ENCODE results near the gene COMMD3.

COMMD3 gene

GRCh38 chr10:22320591-22321155, 4.5 kb downstream of the COMMD3 start, which contains the start of gene BMI1:
BMI1 (plus strand) TSS chr10:22321099; CDS start chr10:22326450, 5,351 bp downstream.
- Histone ChIP-seq H3K9me3 (ENCODE audit: insufficient read depth, low read length, severe bottlenecking) (peaks cover 3% of the 10 kb centered on the region), H3K4me2 (ENCODE audit: insufficient read depth, low read length) (peak within 1 kb of the TSS; percentile 73), H4K20me1 (ENCODE audit: insufficient read depth, low read length) (peaks cover 27% of the 10 kb centered on the region), H3K27ac (ENCODE audit: low read length) (peak within 1 kb of the TSS; percentile 66), H3K9ac (ENCODE audit: low read depth, low read length) (peak within 1 kb of the TSS; percentile 94), H3K36me3 (ENCODE audit: insufficient read depth, low read length) (no peaks in the 10 kb centered on the region), H3K4me1 (ENCODE audit: insufficient read depth, low read length) (peaks cover 72% of the 10 kb centered on the region), H3K79me2 (ENCODE audit: insufficient read depth, low read length) (peaks cover 58% of the 10 kb centered on the region), H3K4me3 (ENCODE audit: low read depth in 1 of 2, low read length in 2 of 2) (peak within 1 kb of the TSS; percentile 75 to 95), H2AFZ (ENCODE audit: low read depth, low read length) (peak within 1 kb of the TSS; percentile 82), H3K27me3 (ENCODE audit: insufficient read depth, low read length, poor library complexity) (peaks cover 33% of the 10 kb centered on the region)
- ATAC-seq (ENCODE audit: insufficient read depth, low read depth): peak; percentile 55
- peak; percentile 84 for DNase-seq
- TF ChIP-seq, protein P1, sequence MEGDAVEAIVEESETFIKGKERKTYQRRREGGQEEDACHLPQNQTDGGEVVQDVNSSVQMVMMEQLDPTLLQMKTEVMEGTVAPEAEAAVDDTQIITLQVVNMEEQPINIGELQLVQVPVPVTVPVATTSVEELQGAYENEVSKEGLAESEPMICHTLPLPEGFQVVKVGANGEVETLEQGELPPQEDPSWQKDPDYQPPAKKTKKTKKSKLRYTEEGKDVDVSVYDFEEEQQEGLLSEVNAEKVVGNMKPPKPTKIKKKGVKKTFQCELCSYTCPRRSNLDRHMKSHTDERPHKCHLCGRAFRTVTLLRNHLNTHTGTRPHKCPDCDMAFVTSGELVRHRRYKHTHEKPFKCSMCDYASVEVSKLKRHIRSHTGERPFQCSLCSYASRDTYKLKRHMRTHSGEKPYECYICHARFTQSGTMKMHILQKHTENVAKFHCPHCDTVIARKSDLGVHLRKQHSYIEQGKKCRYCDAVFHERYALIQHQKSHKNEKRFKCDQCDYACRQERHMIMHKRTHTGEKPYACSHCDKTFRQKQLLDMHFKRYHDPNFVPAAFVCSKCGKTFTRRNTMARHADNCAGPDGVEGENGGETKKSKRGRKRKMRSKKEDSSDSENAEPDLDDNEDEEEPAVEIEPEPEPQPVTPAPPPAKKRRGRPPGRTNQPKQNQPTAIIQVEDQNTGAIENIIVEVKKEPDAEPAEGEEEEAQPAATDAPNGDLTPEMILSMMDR (IDR thresholded peaks at IDR 0.05; ENCODE audit: borderline replicate concordance, extremely low read depth, low read length, poor library complexity, severe bottlenecking): no peak
- TF ChIP-seq EZH2 (IDR thresholded peaks at IDR 0.05; ENCODE audit: borderline replicate concordance, low read depth, low read length, severe bottlenecking): no peak

- H3K4me2 ChIP-seq (ENCODE audit: insufficient read depth, low read length): peak overlapping the region; percentile 61
- peak overlapping the region; percentile 94 for H3K9ac ChIP-seq (ENCODE audit: low read depth, low read length)
- peaks cover 29% of the 10 kb centered on the region for H3K27me3 ChIP-seq (ENCODE audit: insufficient read depth, low read length, poor library complexity)
- H3K9me3 ChIP-seq (ENCODE audit: insufficient read depth, low read length, severe bottlenecking): peaks cover 3% of the 10 kb centered on the region
- TF ChIP-seq, protein P1 (IDR thresholded peaks at IDR 0.05; ENCODE audit: borderline replicate concordance, extremely low read depth, low read length, poor library complexity, severe bottlenecking): no peak
- TF ChIP-seq EZH2 (IDR thresholded peaks at IDR 0.05; ENCODE audit: borderline replicate concordance, low read depth, low read length, severe bottlenecking): peak; percentile 67
- H3K4me3 ChIP-seq (ENCODE audit: low read depth in 1 of 2, low read length in 2 of 2): peak overlapping the region; percentile 75 to 95
- peak overlapping the region; percentile 82 for H2AFZ ChIP-seq (ENCODE audit: low read depth, low read length)
- DNase-seq: peak; percentile 66
- peaks cover 5% of the 10 kb centered on the region; the same call in 1 of the 2 replicates for H3K36me3 ChIP-seq (ENCODE audit: insufficient read depth, low read length)
- H3K27ac ChIP-seq (ENCODE audit: low read length): peak overlapping the region; percentile 66
- peaks cover 62% of the 10 kb centered on the region for H3K79me2 ChIP-seq (ENCODE audit: insufficient read depth, low read length)
- peak; percentile 41 for ATAC-seq (ENCODE audit: insufficient read depth, low read depth)
- peaks cover 77% of the 10 kb centered on the region for H3K4me1 ChIP-seq (ENCODE audit: insufficient read depth, low read length)
- peaks cover 27% of the 10 kb centered on the region for H4K20me1 ChIP-seq (ENCODE audit: insufficient read depth, low read length)
These were observed 5.2 kb downstream of the COMMD3 start for GRCh38 chr10:22321156-22321923.

GRCh38 chr10:22321924-22322640, 5.9 kb downstream of the COMMD3 start:
- ATAC-seq (ENCODE audit: insufficient read depth, low read depth) (peak; percentile 8; the same call in 1 of the 3 replicates), DNase-seq (peak; percentile 35)
- Histone ChIP-seq H3K9me3 (ENCODE audit: insufficient read depth, low read length, severe bottlenecking) (peaks cover 3% of the 10 kb centered on the region), H3K27me3 (ENCODE audit: insufficient read depth, low read length, poor library complexity) (peaks cover 29% of the 10 kb centered on the region), H3K4me2 (ENCODE audit: insufficient read depth, low read length) (peak overlapping the region; percentile 73), H3K9ac (ENCODE audit: low read depth, low read length) (peak overlapping the region; percentile 63), H3K4me3 (ENCODE audit: low read depth in 1 of 2, low read length in 2 of 2) (peak overlapping the region; percentile 58 to 72; a peak in 3 of 4 replicates), H4K20me1 (ENCODE audit: insufficient read depth, low read length) (peaks cover 27% of the 10 kb centered on the region), H2AFZ (ENCODE audit: low read depth, low read length) (peak overlapping the region; percentile 59), H3K79me2 (ENCODE audit: insufficient read depth, low read length) (peaks cover 57% of the 10 kb centered on the region), H3K36me3 (ENCODE audit: insufficient read depth, low read length) (peaks cover 12% of the 10 kb centered on the region), H3K27ac (ENCODE audit: low read length) (no peak overlapping the region), H3K4me1 (ENCODE audit: insufficient read depth, low read length) (peaks cover 78% of the 10 kb centered on the region)
- TF ChIP-seq, protein P1 (IDR thresholded peaks at IDR 0.05; ENCODE audit: borderline replicate concordance, extremely low read depth, low read length, poor library complexity, severe bottlenecking): no peak
- peak; percentile 100 for TF ChIP-seq EZH2 (IDR thresholded peaks at IDR 0.05; ENCODE audit: borderline replicate concordance, low read depth, low read length, severe bottlenecking)

All from DND-41 (cell line).